SK-N-DZ (cell line): ENCODE results near the gene SAFB.
"Not testable (repeated sequence)": the region's sequence is repeated elsewhere in the genome, so short reads cannot be mapped to it uniquely, and the experiment has no call there.

Experiments used
- DNase-seq: peaks from one replicate; pipeline ENCODE4 v3.0.0-alpha.2; 2015; ENCODE audit warnings: low spot score

SAFB gene

GRCh38 chr19:5683177-5683886 is 60.4 kb downstream of the SAFB start:
- no peak for DNase-seq

GRCh38 chr19:5684694-5685430 is 62.0 kb downstream of the SAFB start:
- DNase-seq, result no peak

- DNase-seq, result no peak
These were observed 63.4 kb downstream of the SAFB start for GRCh38 chr19:5686326-5686646.

GRCh38 chr19:5686647-5687359 is 63.9 kb downstream of the SAFB start:
- DNase-seq, result no peak

GRCh38 chr19:5687360-5688198 is 64.7 kb downstream of the SAFB start:
- no peak for DNase-seq

- DNase-seq, result not testable (repeated sequence)
These were observed 65.5 kb downstream of the SAFB start for GRCh38 chr19:5688262-5688881.

- DNase-seq, result peak; percentile 93
These were observed 67.5 kb downstream of the SAFB start, which contains the start of gene RPL36 for GRCh38 chr19:5690125-5690954. TSS of gene RPL36 (plus strand) at chr19:5690295. CDS start at chr19:5690508, 213 bp downstream.

GRCh38 chr19:5690955-5691821 is 68.3 kb downstream of the SAFB start:
- DNase-seq, result no peak

GRCh38 chr19:5691822-5692722 is 69.2 kb downstream of the SAFB start:
- DNase-seq, result no peak

- DNase-seq, result no peak
These were observed 69.9 kb downstream of the SAFB start for GRCh38 chr19:5692723-5693194.

- DNase-seq, result no peak
These were observed 70.6 kb downstream of the SAFB start for GRCh38 chr19:5693195-5694166.

GRCh38 chr19:5694167-5694955 is 71.5 kb downstream of the SAFB start:
- DNase-seq, result no peak

GRCh38 chr19:5694956-5695648 is 72.2 kb downstream of the SAFB start:
- DNase-seq, result no peak

GRCh38 chr19:5695649-5696195 is 72.8 kb downstream of the SAFB start:
- DNase-seq, result no peak
